Natural killer cell treated with Interleukin-12 subunit alpha and Interleukin-12 subunit beta and Interleukin-15 and Interleukin-18, amount 100 ng/mL, for 72 hours (primary cell): ENCODE data around the gene NCCRP1. TPM values are rescaled to one million over a fixed set of nuclear protein-coding genes. Genes with fewer than 3 reads are reported as not detected.
"Not testable (repeated sequence)": the region's sequence is repeated elsewhere in the genome, so short reads cannot be mapped to it uniquely, and the experiment has no call there.

Experiments used
- ATAC-seq, 2 donors: fragments of 150-1000 bp; cut with Tn5 transposase in 1 of 2; sonication (Bioruptor Pico), chemical (Tn5 transposase) in 1 of 2; 2 replicates each; pipeline ENCODE4 v1.10.0; 2021
- DNase-seq: peaks from one replicate; pipeline ENCODE4 v3.0.0; 2022; ENCODE audit warnings: low spot score
- H3K27ac Mint-ChIP-seq, 2 donors: 1 replicate in 1 of 2; 2 replicates in 1 of 2; pipeline ENCODE4 v1.8.0; 2022; ENCODE audit warnings: mixed read lengths in 2 of 2, mild to moderate bottlenecking in 1 of 2, moderate library complexity in 1 of 2
- H3K27me3 Mint-ChIP-seq, 2 donors: 1 replicate in 1 of 2; 2 replicates in 1 of 2; pipeline ENCODE4 v1.8.0; 2022; ENCODE audit warnings: mixed read lengths in 2 of 2
- H3K36me3 Mint-ChIP-seq: one replicate; pipeline ENCODE4 v1.8.0; 2022; ENCODE audit warnings: mixed read lengths
- H3K4me1 Mint-ChIP-seq, 2 donors: 1 replicate in 1 of 2; 2 replicates in 1 of 2; pipeline ENCODE4 v1.8.0; 2022; ENCODE audit warnings: low read depth in 2 of 2, mixed read lengths in 2 of 2, mild to moderate bottlenecking in 1 of 2
- H3K4me3 Mint-ChIP-seq: one replicate; pipeline ENCODE4 v1.8.0; 2022; ENCODE audit warnings: mixed read lengths
- H3K9me3 Mint-ChIP-seq: 2 replicates; pipeline ENCODE4 v1.8.0; 2022; ENCODE audit warnings: mixed read lengths
- total RNA-seq, 2 donors: library from RNA; stranded (reverse); gene quantifications; one replicate each; pipeline ENCODE4 v1.2.3, GENCODE V29; 2022

NCCRP1 gene
- total RNA-seq, 2 donors from 2014 or later, result not detected

GRCh38 chr19:39200066-39200802, 3.5 kb downstream of the NCCRP1 start:
- Mint-ChIP-seq H3K27ac (no peak overlapping the region), H3K27me3 (peaks cover 42 to 56% of the 10 kb centered on the region in 2 donors), H3K4me1 (peaks cover 7% of the 10 kb centered on the region in 2 donors), H3K9me3 (no peaks in the 10 kb centered on the region), H3K4me3 (no peak overlapping the region), H3K36me3 (peaks cover 6% of the 10 kb centered on the region)
- ATAC-seq (no peak), DNase-seq (no peak)

GRCh38 chr19:39200803-39201115, 4.0 kb downstream of the NCCRP1 start:
- Mint-ChIP-seq H3K27ac (no peak overlapping the region), H3K36me3 (peaks cover 6% of the 10 kb centered on the region), H3K4me3 (no peak overlapping the region), H3K27me3 (peaks cover 38 to 51% of the 10 kb centered on the region in 2 donors), H3K9me3 (no peaks in the 10 kb centered on the region), H3K4me1 (peaks cover 7% of the 10 kb centered on the region in 2 donors)
- no peak for ATAC-seq
- DNase-seq, result no peak

GRCh38 chr19:39202998-39203355, 6.2 kb downstream of the NCCRP1 start:
- peaks cover 30 to 39% of the 10 kb centered on the region in 2 donors for H3K27me3 Mint-ChIP-seq

DNA sequence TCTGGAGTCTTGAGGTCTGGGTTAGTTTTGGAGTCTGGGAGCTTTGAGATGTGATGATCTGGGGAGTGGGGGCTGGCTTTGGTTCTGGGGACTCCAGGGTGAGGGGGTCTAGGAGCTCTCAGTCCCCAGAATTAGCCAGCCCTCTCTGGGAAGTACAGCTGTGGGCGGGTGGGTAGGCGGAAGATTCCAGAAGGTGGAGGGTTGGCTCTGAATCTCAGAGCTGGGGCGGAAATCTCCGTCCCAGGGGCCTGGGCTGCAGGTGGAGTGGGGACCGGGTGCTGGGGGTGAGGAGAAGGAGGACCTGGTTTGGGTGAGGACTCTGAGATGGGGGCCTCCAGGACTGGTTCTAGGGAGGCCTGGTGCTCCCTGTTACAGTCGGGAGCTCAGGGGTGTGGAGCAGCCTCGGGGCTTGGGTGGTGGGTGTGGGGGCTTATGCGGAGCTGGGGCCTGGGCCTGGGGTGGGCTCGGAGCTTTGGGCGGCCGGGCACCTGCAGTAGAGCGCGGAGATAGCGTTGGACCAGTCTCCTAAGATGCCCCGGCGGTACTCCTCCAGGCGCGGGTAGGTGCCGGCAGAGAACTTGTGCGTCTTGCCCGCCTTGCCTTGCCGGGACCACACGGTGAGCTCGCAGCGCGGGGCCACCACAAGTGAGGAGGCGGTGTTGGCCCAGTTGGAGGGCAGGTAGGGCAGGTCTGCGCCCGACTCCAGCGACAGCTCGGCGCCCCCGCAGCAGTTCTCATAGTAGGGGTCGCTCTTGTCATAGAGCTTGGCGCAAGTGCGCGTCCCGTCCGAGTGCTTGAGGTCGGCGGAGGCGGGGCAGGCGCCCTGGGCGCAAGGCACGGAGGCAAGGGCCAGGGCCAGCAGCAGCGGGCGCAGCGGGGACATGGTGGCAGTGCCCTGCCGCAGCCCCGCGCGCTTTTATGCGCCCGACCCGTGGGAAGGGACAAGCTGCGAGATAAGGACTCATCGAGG, 6.9 kb downstream of the NCCRP1 start, which contains the start of gene SYCN:
Gene SYCN (minus strand): TSS at position 892 of the 970 bp plus-strand sequence. CDS start 9 bp downstream, at position 883.
- no peaks in the 10 kb centered on the region for H3K36me3 Mint-ChIP-seq
- H3K4me3 Mint-ChIP-seq, result no peak within 1 kb of the TSS
- no peaks in the 10 kb centered on the region for H3K4me1 Mint-ChIP-seq
- no peak for ATAC-seq
- no peak within 1 kb of the TSS for H3K27ac Mint-ChIP-seq
- no peak for DNase-seq
- no peaks in the 10 kb centered on the region for H3K9me3 Mint-ChIP-seq
- peaks cover 25 to 33% of the 10 kb centered on the region in 2 donors for H3K27me3 Mint-ChIP-seq

More at GRCh38 chr19:39202998-39203355, 6.2 kb downstream of the NCCRP1 start:
- ATAC-seq (no peak), DNase-seq (no peak)
- Mint-ChIP-seq H3K4me3 (no peak overlapping the region), H3K9me3 (no peaks in the 10 kb centered on the region), H3K27ac (no peak overlapping the region), H3K36me3 (no peaks in the 10 kb centered on the region), H3K4me1 (no peaks in the 10 kb centered on the region)

DNA sequence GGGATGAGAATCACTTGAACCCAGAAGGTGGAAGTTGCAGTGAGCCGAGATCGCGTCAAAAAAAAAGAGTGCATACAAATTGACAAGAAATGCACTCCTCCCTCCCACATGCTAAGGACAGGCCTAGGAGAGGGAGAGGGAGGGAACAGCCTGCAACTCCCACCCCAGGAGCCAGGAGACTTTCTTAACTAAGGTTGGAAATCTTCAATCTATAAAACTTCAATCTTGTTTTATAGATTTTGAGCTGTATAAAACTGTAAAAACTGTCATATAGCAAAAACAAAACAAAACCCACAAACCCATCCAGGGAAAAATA, 8.6 kb downstream of the NCCRP1 start:
- H3K27ac Mint-ChIP-seq, result no peak overlapping the region

GRCh38 chr19:39206122-39206521, 9.4 kb downstream of the NCCRP1 start:
- no peaks in the 10 kb centered on the region for H3K4me1 Mint-ChIP-seq
- no peaks in the 10 kb centered on the region for H3K9me3 Mint-ChIP-seq
- H3K27me3 Mint-ChIP-seq, result peaks cover 13 to 19% of the 10 kb centered on the region in 2 donors
- no peaks in the 10 kb centered on the region for H3K36me3 Mint-ChIP-seq
- no peak overlapping the region for H3K27ac Mint-ChIP-seq
- DNase-seq, result no peak
- no peak for ATAC-seq
- no peak overlapping the region for H3K4me3 Mint-ChIP-seq

More for the DNA sequence above, 8.6 kb downstream of the NCCRP1 start:
- Mint-ChIP-seq H3K27me3 (peaks cover 20 to 26% of the 10 kb centered on the region in 2 donors), H3K4me1 (no peaks in the 10 kb centered on the region), H3K9me3 (no peaks in the 10 kb centered on the region), H3K36me3 (no peaks in the 10 kb centered on the region), H3K4me3 (no peak overlapping the region)
- ATAC-seq (no peak), DNase-seq (no peak)

DNA sequence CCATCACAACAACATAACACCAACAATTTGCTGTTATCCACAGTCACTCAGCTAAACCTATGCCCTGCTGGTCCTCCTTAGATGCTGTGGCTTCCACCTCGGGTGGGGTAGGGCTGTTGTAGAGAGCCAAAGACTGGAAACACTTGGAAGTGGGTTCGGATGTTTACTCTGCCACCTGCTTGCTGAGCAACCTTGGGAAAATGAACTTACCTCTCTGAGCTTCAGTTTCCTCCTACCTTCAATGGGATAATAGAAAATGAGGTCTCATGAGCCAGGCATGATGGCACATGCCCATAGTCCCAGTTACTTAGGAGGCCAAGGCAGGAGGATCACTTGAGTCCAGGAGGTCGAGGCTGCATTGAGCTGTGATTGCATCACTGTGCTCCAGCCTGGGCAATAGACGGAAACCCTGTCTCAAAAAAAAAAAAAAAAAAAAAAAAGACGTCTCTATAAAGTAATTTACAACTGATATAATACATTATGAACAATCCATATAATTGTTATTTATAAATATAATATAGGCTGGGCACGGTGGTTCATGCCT, 10.6 kb downstream of the NCCRP1 start:
- H3K27ac Mint-ChIP-seq, result no peak overlapping the region
- H3K9me3 Mint-ChIP-seq, result no peaks in the 10 kb centered on the region
- DNase-seq (no peak), ATAC-seq (no peak)
- H3K27me3 Mint-ChIP-seq, result peaks cover 9 to 11% of the 10 kb centered on the region in 2 donors
- no peak overlapping the region for H3K4me3 Mint-ChIP-seq
- no peaks in the 10 kb centered on the region for H3K4me1 Mint-ChIP-seq
- H3K36me3 Mint-ChIP-seq, result no peaks in the 10 kb centered on the region

GRCh38 chr19:39208175-39208795, 11.5 kb downstream of the NCCRP1 start:
- peaks cover 6 to 11% of the 10 kb centered on the region in 2 donors for H3K27me3 Mint-ChIP-seq
- no peaks in the 10 kb centered on the region for H3K9me3 Mint-ChIP-seq
- no peak overlapping the region for H3K4me3 Mint-ChIP-seq
- no peak for DNase-seq
- H3K27ac Mint-ChIP-seq, result no peak overlapping the region
- no peak for ATAC-seq
- H3K4me1 Mint-ChIP-seq, result no peaks in the 10 kb centered on the region
- no peaks in the 10 kb centered on the region for H3K36me3 Mint-ChIP-seq

DNA sequence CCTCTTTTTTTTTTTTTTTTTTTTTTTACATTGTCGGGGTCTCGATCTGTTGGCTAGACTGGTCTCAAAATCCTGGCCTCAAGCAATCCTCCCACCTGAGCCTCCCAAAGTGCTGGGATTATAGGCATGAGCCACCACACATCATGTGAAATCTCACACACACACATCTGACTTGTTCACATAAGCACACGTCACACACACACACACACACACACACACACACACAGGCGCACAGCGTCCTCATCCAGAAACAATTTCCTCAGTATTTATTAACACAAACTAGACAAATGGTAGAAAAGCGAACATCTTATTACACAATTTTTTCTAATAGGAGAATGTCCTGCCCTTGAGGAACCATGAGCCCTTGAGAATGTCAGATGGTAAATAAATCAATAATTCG, 12.4 kb downstream of the NCCRP1 start:
- Mint-ChIP-seq H3K9me3 (no peaks in the 10 kb centered on the region), H3K4me1 (no peaks in the 10 kb centered on the region), H3K27me3 (peaks cover 5 to 8% of the 10 kb centered on the region in 2 donors), H3K4me3 (no peak overlapping the region), H3K36me3 (no peaks in the 10 kb centered on the region), H3K27ac (no peak overlapping the region)
- DNase-seq, result no peak
- ATAC-seq, result no peak

GRCh38 chr19:39211731-39212374, 15.1 kb downstream of the NCCRP1 start:
- DNase-seq, result no peak
- Mint-ChIP-seq H3K27me3 (peaks cover under 1% of the 10 kb centered on the region in 2 donors), H3K4me1 (no peaks in the 10 kb centered on the region), H3K9me3 (no peaks in the 10 kb centered on the region), H3K4me3 (no peak overlapping the region), H3K36me3 (no peaks in the 10 kb centered on the region), H3K27ac (no peak overlapping the region)
- no peak for ATAC-seq

- Mint-ChIP-seq H3K36me3 (no peaks in the 10 kb centered on the region), H3K27ac (no peak overlapping the region), H3K4me3 (no peak overlapping the region), H3K27me3 (peaks cover 5 to 6% of the 10 kb centered on the region in 2 donors), H3K9me3 (no peaks in the 10 kb centered on the region), H3K4me1 (no peaks in the 10 kb centered on the region)
- ATAC-seq, result peak; percentile 82 to 87
- no peak for DNase-seq
Observed at GRCh38 chr19:39212375-39212742, 15.6 kb downstream of the NCCRP1 start.

DNA sequence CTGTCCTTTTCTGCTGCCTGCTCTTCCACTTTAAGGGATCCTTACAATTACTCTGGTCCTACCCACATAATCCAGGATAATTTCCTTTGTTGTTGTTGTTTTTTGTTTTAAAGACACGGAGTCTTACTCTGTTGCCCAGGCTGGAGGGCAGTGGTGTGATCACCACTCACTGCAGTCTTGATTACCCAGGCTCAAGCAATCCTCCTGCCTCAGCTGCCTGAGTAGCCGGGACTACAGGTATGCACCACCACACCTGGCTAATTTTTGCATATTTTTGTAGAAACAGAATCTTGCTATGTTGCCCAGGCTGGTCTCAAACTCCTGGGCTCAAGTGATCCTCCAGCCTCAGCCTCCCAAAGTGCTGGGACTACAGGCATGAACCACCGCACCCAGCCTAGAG, 18.6 kb downstream of the NCCRP1 start:
- not testable (repeated sequence) for H3K4me3 Mint-ChIP-seq, H3K9me3 Mint-ChIP-seq

DNA sequence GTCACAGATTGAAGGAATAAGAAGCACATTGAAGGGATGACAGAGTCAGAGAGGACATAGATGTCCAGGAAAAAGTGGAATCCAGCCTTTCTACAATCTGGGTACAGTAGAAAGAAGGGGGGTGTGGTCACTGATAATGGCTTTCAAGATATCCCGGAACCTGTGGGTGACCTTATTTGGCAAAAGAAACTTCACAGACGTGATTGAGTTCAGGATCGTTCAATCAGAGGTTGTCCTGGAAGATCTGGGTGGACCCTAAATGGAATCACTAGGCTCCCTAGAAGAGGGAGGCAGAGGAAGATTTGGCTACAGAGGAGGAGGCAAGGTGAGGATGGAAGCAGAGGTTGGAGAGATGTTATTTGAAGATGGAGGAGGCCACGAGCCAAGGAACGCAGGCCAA, 20.3 kb downstream of the NCCRP1 start:
- Mint-ChIP-seq H3K4me3 (no peak overlapping the region), H3K27ac (no peak overlapping the region), H3K9me3 (no peaks in the 10 kb centered on the region), H3K27me3 (peaks cover 20 to 22% of the 10 kb centered on the region in 2 donors), H3K4me1 (no peaks in the 10 kb centered on the region), H3K36me3 (no peaks in the 10 kb centered on the region)
- DNase-seq (no peak), ATAC-seq (no peak)

More for the DNA sequence above, 18.6 kb downstream of the NCCRP1 start:
- not testable (repeated sequence) for H3K27ac Mint-ChIP-seq, DNase-seq, ATAC-seq, H3K4me1 Mint-ChIP-seq, H3K36me3 Mint-ChIP-seq
- H3K27me3 Mint-ChIP-seq, result peaks cover 8 to 11% of the 10 kb centered on the region in 2 donors
